DMS53 (cell line): ENCODE data around the gene DDIT3.

Source experiments
- DNase-seq: peaks from one replicate; lab custom pipeline; 2025; lab: John Stamatoyannopoulos, UW

The DDIT3 gene

DNA sequence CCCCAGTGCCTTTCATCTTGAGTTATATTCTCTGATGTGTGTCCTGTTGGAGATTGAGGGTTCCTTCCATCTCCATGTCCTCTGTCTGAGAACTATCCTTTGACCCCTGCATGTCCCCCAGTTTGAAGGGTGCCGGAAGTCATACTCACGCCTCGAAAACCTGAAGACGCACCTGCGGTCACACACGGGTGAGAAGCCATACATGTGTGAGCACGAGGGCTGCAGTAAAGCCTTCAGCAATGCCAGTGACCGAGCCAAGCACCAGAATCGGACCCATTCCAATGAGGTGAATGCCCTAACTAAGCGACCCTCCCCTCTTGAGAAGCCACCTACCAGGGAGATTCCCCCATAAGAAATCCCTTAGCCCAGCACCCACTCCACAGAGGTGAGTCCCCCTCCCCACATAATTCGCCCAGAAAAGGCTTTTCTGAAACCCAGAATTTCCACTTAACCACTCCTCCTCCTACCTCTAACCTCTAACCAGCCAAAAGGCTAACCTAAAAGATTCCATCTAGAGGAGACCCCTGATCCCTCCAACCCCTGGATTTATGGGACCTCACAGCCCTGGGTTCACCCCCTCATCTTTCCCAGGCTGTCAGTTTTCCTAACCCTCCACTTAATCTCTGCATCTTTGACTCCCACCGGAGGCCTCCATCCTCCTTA is 53.0 kb downstream of the DDIT3 start:
- DNase-seq = no peak
